ENCODE data around the gene DRAXIN.

DNA sequence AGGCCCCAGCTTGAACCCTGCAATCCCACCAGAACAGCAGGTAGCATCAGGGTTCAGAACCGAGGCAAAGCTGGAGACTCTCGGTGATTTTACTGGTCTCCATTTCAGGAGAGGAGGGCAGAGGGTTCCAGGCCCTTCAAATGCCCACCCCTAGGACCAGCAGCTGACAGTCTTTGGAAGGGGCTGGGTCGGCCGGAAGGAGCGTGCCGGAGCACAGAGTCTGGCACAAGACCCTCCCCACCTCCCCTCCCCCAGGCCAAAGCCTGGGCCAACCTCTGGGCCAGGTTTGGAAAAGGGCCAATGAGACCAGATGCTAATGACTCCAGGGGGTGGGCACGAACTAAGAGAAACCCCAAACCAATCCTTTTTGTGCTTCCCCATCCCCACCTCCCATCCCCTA, 44.2 kb upstream of the DRAXIN start:
- TF ChIP-seq, protein P1, sequence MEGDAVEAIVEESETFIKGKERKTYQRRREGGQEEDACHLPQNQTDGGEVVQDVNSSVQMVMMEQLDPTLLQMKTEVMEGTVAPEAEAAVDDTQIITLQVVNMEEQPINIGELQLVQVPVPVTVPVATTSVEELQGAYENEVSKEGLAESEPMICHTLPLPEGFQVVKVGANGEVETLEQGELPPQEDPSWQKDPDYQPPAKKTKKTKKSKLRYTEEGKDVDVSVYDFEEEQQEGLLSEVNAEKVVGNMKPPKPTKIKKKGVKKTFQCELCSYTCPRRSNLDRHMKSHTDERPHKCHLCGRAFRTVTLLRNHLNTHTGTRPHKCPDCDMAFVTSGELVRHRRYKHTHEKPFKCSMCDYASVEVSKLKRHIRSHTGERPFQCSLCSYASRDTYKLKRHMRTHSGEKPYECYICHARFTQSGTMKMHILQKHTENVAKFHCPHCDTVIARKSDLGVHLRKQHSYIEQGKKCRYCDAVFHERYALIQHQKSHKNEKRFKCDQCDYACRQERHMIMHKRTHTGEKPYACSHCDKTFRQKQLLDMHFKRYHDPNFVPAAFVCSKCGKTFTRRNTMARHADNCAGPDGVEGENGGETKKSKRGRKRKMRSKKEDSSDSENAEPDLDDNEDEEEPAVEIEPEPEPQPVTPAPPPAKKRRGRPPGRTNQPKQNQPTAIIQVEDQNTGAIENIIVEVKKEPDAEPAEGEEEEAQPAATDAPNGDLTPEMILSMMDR (conservative IDR thresholded peaks at IDR 0.05; ENCODE audit: low read depth, low read length): no peak
- no peak for TF ChIP-seq EZH2 (IDR thresholded peaks at IDR 0.05; ENCODE audit: borderline replicate concordance, low read depth, low read length, poor library complexity, severe bottlenecking)
